ENCODE measurements around the gene NEDD8.

The NEDD8 gene

GRCh38 chr14:24270537-24271133 is 38.5 kb upstream of the NEDD8 start:
- Mint-ChIP-seq H3K27me3 (no peaks in the 10 kb centered on the region), H3K27ac (peak overlapping the region; percentile 92), H3K9me3 (no peaks in the 10 kb centered on the region), H3K4me1 (peaks cover 34 to 48% of the 10 kb centered on the region in 2 donors), H3K4me3 (peak overlapping the region; percentile 93 to 95), H3K36me3 (peaks cover 25 to 31% of the 10 kb centered on the region in 2 donors)
- no peak for ATAC-seq (replicated peaks)
- no peak for DNase-seq

- H3K4me1 Mint-ChIP-seq: peaks cover 30 to 42% of the 10 kb centered on the region in 2 donors
- no peak for ATAC-seq (replicated peaks)
- peaks cover 26 to 31% of the 10 kb centered on the region in 2 donors for H3K36me3 Mint-ChIP-seq
Measured at GRCh38 chr14:24269910-24270536, 37.9 kb upstream of the NEDD8 start.

GRCh38 chr14:24269368-24269767 is 37.2 kb upstream of the NEDD8 start:
- ATAC-seq (replicated peaks): no peak
- H3K27me3 Mint-ChIP-seq: no peaks in the 10 kb centered on the region
- no peak overlapping the region for H3K4me3 Mint-ChIP-seq

More at GRCh38 chr14:24269910-24270536, 37.9 kb upstream of the NEDD8 start:
- no peak for DNase-seq
- Mint-ChIP-seq H3K4me3 (peak overlapping the region in 1 of 2 donors; percentile 17), H3K9me3 (no peaks in the 10 kb centered on the region), H3K27ac (peak overlapping the region; percentile 79), H3K27me3 (no peaks in the 10 kb centered on the region)

GRCh38 chr14:24268225-24268624 is 36.1 kb upstream of the NEDD8 start:
- DNase-seq (no peak), ATAC-seq (replicated peaks) (no peak)
- Mint-ChIP-seq H3K36me3 (peaks cover 31 to 35% of the 10 kb centered on the region in 2 donors), H3K4me1 (peaks cover 21 to 25% of the 10 kb centered on the region in 2 donors), H3K4me3 (no peak overlapping the region), H3K27me3 (no peaks in the 10 kb centered on the region), H3K9me3 (no peaks in the 10 kb centered on the region), H3K27ac (no peak overlapping the region)

More at GRCh38 chr14:24269368-24269767, 37.2 kb upstream of the NEDD8 start:
- no peaks in the 10 kb centered on the region for H3K9me3 Mint-ChIP-seq
- H3K4me1 Mint-ChIP-seq: peaks cover 29 to 37% of the 10 kb centered on the region in 2 donors
- H3K27ac Mint-ChIP-seq: no peak overlapping the region
- peaks cover 27 to 31% of the 10 kb centered on the region in 2 donors for H3K36me3 Mint-ChIP-seq
- no peak for DNase-seq

GRCh38 chr14:24267516-24267915 is 35.3 kb upstream of the NEDD8 start:
- no peak overlapping the region for H3K4me3 Mint-ChIP-seq
- H3K27me3 Mint-ChIP-seq: no peaks in the 10 kb centered on the region
- peaks cover 16 to 18% of the 10 kb centered on the region in 2 donors for H3K4me1 Mint-ChIP-seq
- no peak for DNase-seq
- H3K9me3 Mint-ChIP-seq: no peaks in the 10 kb centered on the region
- ATAC-seq (replicated peaks): no peak
- H3K36me3 Mint-ChIP-seq: peaks cover 35 to 38% of the 10 kb centered on the region in 2 donors
- H3K27ac Mint-ChIP-seq: no peak overlapping the region

GRCh38 chr14:24266344-24267244 is 34.4 kb upstream of the NEDD8 start:
- Mint-ChIP-seq H3K27me3 (no peaks in the 10 kb centered on the region), H3K4me1 (peaks cover 9% of the 10 kb centered on the region in 2 donors), H3K36me3 (peaks cover 37 to 43% of the 10 kb centered on the region in 2 donors), H3K4me3 (no peak overlapping the region), H3K27ac (no peak overlapping the region), H3K9me3 (no peaks in the 10 kb centered on the region)
- ATAC-seq (replicated peaks) (no peak), DNase-seq (no peak)

- H3K4me3 Mint-ChIP-seq: no peak overlapping the region
- H3K9me3 Mint-ChIP-seq: no peaks in the 10 kb centered on the region
- no peak overlapping the region for H3K27ac Mint-ChIP-seq
- peaks cover 0 to 4% of the 10 kb centered on the region in 2 donors for H3K4me1 Mint-ChIP-seq
- DNase-seq (no peak), ATAC-seq (replicated peaks) (no peak)
- H3K27me3 Mint-ChIP-seq: no peaks in the 10 kb centered on the region
- peaks cover 35 to 50% of the 10 kb centered on the region in 2 donors for H3K36me3 Mint-ChIP-seq
Measured at GRCh38 chr14:24264298-24264697, 32.1 kb upstream of the NEDD8 start.

- peaks cover 35 to 46% of the 10 kb centered on the region in 2 donors for H3K36me3 Mint-ChIP-seq
- H3K27me3 Mint-ChIP-seq: no peaks in the 10 kb centered on the region
- ATAC-seq (replicated peaks): no peak
- H3K27ac Mint-ChIP-seq: no peak overlapping the region
- DNase-seq: no peak
- peaks cover 0 to 4% of the 10 kb centered on the region in 2 donors for H3K4me1 Mint-ChIP-seq
- no peaks in the 10 kb centered on the region for H3K9me3 Mint-ChIP-seq
- no peak overlapping the region for H3K4me3 Mint-ChIP-seq
Measured at GRCh38 chr14:24263848-24264247, 31.7 kb upstream of the NEDD8 start.

- Mint-ChIP-seq H3K36me3 (peaks cover 35 to 39% of the 10 kb centered on the region in 2 donors), H3K9me3 (no peaks in the 10 kb centered on the region), H3K27ac (no peak within 1 kb of the TSS), H3K27me3 (no peaks in the 10 kb centered on the region), H3K4me3 (no peak within 1 kb of the TSS), H3K4me1 (peaks cover 0 to 4% of the 10 kb centered on the region in 2 donors)
- ATAC-seq (replicated peaks) (no peak), DNase-seq (no peak)
Measured at GRCh38 chr14:24262821-24263733, 30.9 kb upstream of the NEDD8 start, which contains the start of gene TGM1. Gene TGM1 (minus strand): TSS chr14:24263177. CDS start chr14:24262352, 825 bp downstream.

GRCh38 chr14:24261969-24262327 is 29.8 kb upstream of the NEDD8 start:
- H3K4me3 Mint-ChIP-seq: no peak overlapping the region
- DNase-seq: no peak
- peaks cover 0 to 1% of the 10 kb centered on the region in 2 donors for H3K4me1 Mint-ChIP-seq
- no peaks in the 10 kb centered on the region for H3K27me3 Mint-ChIP-seq
- H3K36me3 Mint-ChIP-seq: peaks cover 30 to 36% of the 10 kb centered on the region in 2 donors
- ATAC-seq (replicated peaks): no peak
- no peak overlapping the region for H3K27ac Mint-ChIP-seq
- H3K9me3 Mint-ChIP-seq: no peaks in the 10 kb centered on the region

GRCh38 chr14:24261256-24261968 is 29.2 kb upstream of the NEDD8 start:
- no peak for ATAC-seq (replicated peaks)
- DNase-seq: no peak
- Mint-ChIP-seq H3K36me3 (peaks cover 25 to 33% of the 10 kb centered on the region in 2 donors), H3K27ac (no peak overlapping the region), H3K4me1 (no peaks in the 10 kb centered on the region), H3K4me3 (no peak overlapping the region), H3K27me3 (no peaks in the 10 kb centered on the region), H3K9me3 (no peaks in the 10 kb centered on the region)

- no peak for DNase-seq
- H3K4me1 Mint-ChIP-seq: no peaks in the 10 kb centered on the region
- no peaks in the 10 kb centered on the region for H3K9me3 Mint-ChIP-seq
- no peak overlapping the region for H3K4me3 Mint-ChIP-seq
- no peaks in the 10 kb centered on the region for H3K27me3 Mint-ChIP-seq
- ATAC-seq (replicated peaks): no peak
- no peak overlapping the region for H3K27ac Mint-ChIP-seq
- peaks cover 21 to 30% of the 10 kb centered on the region in 2 donors for H3K36me3 Mint-ChIP-seq
Measured at GRCh38 chr14:24260780-24261157, 28.6 kb upstream of the NEDD8 start.
